ENCODE data around the gene GPC6.

DNA sequence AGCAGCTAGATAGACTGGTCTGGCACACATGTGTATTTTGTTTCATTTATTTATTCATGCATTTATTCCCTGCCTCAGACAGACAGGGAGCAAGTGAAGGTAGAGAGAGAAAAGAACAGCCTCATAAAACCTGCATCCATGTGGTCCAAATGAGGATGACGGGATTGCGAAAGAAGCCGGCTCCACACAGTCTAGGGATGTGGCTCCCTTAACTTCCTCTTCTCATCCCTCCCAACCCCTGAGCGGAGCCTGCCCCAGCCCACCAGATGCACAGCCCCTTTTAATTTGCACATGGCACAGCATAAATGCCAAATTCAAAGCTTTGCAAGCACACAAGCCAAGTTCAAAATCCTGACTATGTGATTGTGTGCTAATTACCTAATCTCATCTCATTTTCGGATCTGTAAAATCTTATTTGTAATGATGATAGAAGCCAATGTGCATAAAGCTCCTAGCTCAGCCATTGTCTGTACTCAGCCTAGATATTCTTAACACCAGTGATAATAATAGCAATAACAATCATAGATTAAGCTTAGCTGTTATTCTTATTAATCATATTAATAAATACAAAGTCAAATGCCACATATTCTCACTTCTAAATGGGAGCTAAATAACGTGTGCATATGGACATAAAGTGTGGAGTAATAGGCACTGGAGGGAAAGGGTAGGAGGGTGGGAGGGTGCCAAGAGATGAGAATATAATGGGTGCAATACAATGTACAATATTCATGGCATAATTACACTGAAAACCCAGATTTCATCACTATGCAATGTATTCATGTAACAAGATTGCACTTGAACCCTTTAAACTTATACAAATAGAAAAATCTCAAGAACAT lies 1096.5 kb downstream of the GPC6 start:
- TF ChIP-seq POLR2A (IDR thresholded peaks at IDR 0.05; ENCODE audit: low read depth, low read length) (no peak), EZH2 (IDR thresholded peaks at IDR 0.05; ENCODE audit: borderline replicate concordance, low read depth, low read length, severe bottlenecking) (no peak), MYC (IDR thresholded peaks at IDR 0.05; ENCODE audit: low read depth, low read length) (no peak), POLR2AphosphoS5 (IDR thresholded peaks at IDR 0.05; ENCODE audit: insufficient read depth, low read depth, low read length) (no peak), JUN (IDR thresholded peaks at IDR 0.05; ENCODE audit: borderline replicate concordance, insufficient read depth, insufficient read length, low read depth) (no peak), FOS (IDR thresholded peaks at IDR 0.05; ENCODE audit: borderline replicate concordance, insufficient read depth, low read length) (no peak), GATA2 (IDR thresholded peaks at IDR 0.05; ENCODE audit: insufficient read depth, insufficient read length, low read depth, low read length) (no peak)
- TF ChIP-seq, protein P1, sequence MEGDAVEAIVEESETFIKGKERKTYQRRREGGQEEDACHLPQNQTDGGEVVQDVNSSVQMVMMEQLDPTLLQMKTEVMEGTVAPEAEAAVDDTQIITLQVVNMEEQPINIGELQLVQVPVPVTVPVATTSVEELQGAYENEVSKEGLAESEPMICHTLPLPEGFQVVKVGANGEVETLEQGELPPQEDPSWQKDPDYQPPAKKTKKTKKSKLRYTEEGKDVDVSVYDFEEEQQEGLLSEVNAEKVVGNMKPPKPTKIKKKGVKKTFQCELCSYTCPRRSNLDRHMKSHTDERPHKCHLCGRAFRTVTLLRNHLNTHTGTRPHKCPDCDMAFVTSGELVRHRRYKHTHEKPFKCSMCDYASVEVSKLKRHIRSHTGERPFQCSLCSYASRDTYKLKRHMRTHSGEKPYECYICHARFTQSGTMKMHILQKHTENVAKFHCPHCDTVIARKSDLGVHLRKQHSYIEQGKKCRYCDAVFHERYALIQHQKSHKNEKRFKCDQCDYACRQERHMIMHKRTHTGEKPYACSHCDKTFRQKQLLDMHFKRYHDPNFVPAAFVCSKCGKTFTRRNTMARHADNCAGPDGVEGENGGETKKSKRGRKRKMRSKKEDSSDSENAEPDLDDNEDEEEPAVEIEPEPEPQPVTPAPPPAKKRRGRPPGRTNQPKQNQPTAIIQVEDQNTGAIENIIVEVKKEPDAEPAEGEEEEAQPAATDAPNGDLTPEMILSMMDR (IDR thresholded peaks at IDR 0.05; ENCODE audit: extremely low read depth in 1 of 2, insufficient read depth in 1 of 2, low read depth in 1 of 2, low read length in 2 of 2): no peak
- TF ChIP-seq, protein P2, sequence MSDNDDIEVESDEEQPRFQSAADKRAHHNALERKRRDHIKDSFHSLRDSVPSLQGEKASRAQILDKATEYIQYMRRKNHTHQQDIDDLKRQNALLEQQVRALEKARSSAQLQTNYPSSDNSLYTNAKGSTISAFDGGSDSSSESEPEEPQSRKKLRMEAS (IDR thresholded peaks at IDR 0.05; ENCODE audit: insufficient read depth, insufficient read length): no peak

Measured in endothelial cell of umbilical vein (primary cell).